HL-60 (cell line): ENCODE data around the gene IGFALS.

ENCODE experiments used
- DNase-seq, 2 experiments: peaks; one replicate each; pipeline ENCODE4 v3.0.0-alpha.2; 2010 to 2020; ENCODE audit warnings: low read depth in 1 of 2, low spot score in 1 of 2
- H3K27ac ChIP-seq: fragments of 250-450 bp; sonication (Bioruptor Pico); replicated peaks from 2 replicates; pipeline ENCODE4 v1.5.1; 2020; ENCODE audit warnings: mild to moderate bottlenecking, moderate library complexity
- H3K27me3 ChIP-seq: fragments of 250-450 bp; sonication (Bioruptor Pico); 2 replicates; pipeline ENCODE4 v1.5.1; 2021; ENCODE audit warnings: mild to moderate bottlenecking, moderate library complexity; ENCODE audit not compliant: insufficient read depth, poor library complexity, severe bottlenecking
- H3K4me3 ChIP-seq: replicated peaks from 2 replicates; pipeline ENCODE4 v1.5.1; 2011; ENCODE audit warnings: mild to moderate bottlenecking, control low read depth, low read length; ENCODE audit not compliant: insufficient read depth
- GABPA ChIP-seq: IDR thresholded peaks from 2 replicates; pipeline ENCODE4 v1.6.1; 2012; ENCODE audit warnings: low read depth
- POLR2AphosphoS5 ChIP-seq: IDR thresholded peaks from 2 replicates; pipeline ENCODE4 v1.6.1; 2012; ENCODE audit warnings: low read depth
- SPI1 ChIP-seq: IDR thresholded peaks from 2 replicates; pipeline ENCODE4 v1.6.1; 2012; ENCODE audit warnings: low read depth, mild to moderate bottlenecking, borderline replicate concordance
- TF ChIP-seq, protein P1 (sequence below): IDR thresholded peaks from 2 replicates; pipeline ENCODE4 v1.6.1; 2012; ENCODE audit warnings: low read depth; ENCODE audit not compliant: insufficient replicate concordance
- TF ChIP-seq, protein P2 (sequence below): IDR thresholded peaks from one replicate; pipeline ENCODE4 v1.5.1; 2011; ENCODE audit warnings: low read length, control low read depth, inconsistent platforms; ENCODE audit not compliant: insufficient read depth

The IGFALS gene

DNA sequence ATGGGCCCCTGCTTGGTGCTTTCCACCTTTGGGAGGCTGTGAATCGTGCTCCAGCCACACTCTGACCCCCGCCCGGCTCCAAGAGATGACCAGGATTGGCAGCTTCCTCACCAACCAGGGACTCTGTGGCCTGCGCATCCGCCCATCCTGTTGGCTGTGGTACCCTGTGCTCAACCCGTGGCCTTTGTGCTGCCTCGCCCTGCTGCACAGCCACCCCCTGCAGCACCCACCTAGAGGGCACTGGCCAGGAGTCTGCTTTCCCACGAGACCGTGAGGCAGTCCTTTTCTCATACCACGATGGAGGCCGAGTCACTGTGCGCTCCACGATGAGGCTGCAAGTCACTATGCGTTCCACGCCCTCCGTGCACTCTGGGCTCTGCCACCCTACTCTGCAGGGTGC lies 41.6 kb downstream of the IGFALS start:
- no peak for DNase-seq
- TF ChIP-seq GABPA = no peak
- TF ChIP-seq, protein P1, sequence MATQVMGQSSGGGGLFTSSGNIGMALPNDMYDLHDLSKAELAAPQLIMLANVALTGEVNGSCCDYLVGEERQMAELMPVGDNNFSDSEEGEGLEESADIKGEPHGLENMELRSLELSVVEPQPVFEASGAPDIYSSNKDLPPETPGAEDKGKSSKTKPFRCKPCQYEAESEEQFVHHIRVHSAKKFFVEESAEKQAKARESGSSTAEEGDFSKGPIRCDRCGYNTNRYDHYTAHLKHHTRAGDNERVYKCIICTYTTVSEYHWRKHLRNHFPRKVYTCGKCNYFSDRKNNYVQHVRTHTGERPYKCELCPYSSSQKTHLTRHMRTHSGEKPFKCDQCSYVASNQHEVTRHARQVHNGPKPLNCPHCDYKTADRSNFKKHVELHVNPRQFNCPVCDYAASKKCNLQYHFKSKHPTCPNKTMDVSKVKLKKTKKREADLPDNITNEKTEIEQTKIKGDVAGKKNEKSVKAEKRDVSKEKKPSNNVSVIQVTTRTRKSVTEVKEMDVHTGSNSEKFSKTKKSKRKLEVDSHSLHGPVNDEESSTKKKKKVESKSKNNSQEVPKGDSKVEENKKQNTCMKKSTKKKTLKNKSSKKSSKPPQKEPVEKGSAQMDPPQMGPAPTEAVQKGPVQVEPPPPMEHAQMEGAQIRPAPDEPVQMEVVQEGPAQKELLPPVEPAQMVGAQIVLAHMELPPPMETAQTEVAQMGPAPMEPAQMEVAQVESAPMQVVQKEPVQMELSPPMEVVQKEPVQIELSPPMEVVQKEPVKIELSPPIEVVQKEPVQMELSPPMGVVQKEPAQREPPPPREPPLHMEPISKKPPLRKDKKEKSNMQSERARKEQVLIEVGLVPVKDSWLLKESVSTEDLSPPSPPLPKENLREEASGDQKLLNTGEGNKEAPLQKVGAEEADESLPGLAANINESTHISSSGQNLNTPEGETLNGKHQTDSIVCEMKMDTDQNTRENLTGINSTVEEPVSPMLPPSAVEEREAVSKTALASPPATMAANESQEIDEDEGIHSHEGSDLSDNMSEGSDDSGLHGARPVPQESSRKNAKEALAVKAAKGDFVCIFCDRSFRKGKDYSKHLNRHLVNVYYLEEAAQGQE = no peak
- TF ChIP-seq SPI1 = no peak
- TF ChIP-seq, protein P2, sequence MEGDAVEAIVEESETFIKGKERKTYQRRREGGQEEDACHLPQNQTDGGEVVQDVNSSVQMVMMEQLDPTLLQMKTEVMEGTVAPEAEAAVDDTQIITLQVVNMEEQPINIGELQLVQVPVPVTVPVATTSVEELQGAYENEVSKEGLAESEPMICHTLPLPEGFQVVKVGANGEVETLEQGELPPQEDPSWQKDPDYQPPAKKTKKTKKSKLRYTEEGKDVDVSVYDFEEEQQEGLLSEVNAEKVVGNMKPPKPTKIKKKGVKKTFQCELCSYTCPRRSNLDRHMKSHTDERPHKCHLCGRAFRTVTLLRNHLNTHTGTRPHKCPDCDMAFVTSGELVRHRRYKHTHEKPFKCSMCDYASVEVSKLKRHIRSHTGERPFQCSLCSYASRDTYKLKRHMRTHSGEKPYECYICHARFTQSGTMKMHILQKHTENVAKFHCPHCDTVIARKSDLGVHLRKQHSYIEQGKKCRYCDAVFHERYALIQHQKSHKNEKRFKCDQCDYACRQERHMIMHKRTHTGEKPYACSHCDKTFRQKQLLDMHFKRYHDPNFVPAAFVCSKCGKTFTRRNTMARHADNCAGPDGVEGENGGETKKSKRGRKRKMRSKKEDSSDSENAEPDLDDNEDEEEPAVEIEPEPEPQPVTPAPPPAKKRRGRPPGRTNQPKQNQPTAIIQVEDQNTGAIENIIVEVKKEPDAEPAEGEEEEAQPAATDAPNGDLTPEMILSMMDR = no peak
- TF ChIP-seq POLR2AphosphoS5 = no peak
- H3K4me3 ChIP-seq = no peak overlapping the region
- no peaks in the 10 kb centered on the region for H3K27me3 ChIP-seq
- H3K27ac ChIP-seq = no peak overlapping the region

DNA sequence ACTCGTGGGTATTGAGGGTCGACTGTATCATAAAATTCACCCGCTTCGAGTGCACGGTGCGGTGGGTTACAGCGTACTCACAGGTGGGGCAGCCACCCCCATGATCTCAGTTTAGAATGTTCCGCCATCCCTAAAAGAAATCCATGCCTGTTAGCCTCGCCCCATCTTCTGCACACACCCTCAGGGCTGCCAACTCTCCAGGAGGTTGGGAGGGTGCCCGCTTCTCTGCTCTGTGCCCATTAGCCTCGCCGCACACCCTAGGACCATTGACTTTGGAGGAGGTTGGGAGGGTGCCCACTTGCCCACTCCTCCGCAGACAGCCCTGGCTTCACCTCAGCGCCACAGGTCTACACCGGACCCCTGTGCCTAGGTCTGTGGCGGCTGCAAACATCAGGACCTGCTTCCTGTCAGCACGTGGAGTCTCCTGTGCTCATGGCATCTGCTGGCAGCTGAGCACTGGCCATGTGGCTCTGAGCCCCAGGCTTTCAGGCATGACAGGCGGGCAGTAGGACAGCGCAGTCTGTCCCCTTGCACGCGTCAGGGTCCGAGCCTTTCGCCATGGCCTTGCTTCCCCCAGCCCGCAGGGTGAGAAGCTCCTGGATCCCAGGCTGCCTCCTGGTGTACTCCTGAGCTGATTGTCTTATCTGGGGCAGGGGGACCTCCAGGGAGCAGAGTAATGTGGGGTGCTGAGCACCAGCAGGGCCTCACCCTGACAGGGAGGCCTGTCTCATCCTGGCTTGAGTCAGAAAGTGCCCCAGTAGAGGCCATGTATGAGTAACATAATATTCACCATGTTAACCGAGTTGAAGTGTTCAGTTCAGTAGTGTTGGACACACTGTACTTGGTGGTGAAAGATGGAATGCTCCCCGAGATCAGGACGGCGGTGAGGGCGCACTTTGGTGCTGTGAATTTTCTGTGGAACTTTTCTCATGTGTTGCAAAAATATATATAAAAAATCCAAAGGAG lies 44.1 kb downstream of the IGFALS start:
- no peak for DNase-seq
- Histone ChIP-seq H3K4me3 (no peak overlapping the region), H3K27me3 (no peaks in the 10 kb centered on the region), H3K27ac (no peak overlapping the region)
- TF ChIP-seq, protein P2 = no peak
- TF ChIP-seq SPI1 = no peak
- TF ChIP-seq, protein P1 = no peak
- TF ChIP-seq GABPA = no peak
- no peak for TF ChIP-seq POLR2AphosphoS5

DNA sequence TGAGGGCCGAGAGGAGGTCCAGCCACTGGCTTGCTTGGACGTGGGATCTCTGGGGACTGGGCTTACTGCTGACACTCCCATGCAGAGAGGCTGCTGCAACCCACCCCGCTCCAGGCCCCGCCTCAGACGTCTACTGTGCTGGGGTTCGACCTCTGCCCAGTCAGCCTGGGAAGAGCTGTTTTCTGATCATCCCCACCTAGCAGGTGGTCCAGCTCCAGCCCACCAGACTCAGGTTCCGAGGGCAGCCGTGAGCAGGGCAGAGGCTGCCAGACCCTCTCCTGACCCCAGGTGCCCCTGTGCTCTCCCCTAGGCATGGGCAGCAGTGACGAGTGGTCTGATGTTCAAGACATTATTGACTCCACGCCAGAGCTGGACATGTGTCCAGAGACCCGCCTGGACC lies 45.6 kb downstream of the IGFALS start:
- Histone ChIP-seq H3K4me3 (no peak overlapping the region), H3K27ac (no peak overlapping the region), H3K27me3 (no peaks in the 10 kb centered on the region)
- TF ChIP-seq POLR2AphosphoS5 (no peak), SPI1 (no peak), GABPA (no peak)
- TF ChIP-seq, protein P1 = no peak
- TF ChIP-seq, protein P2 = no peak
- no peak for DNase-seq
